ENCODE data around the gene KRT12. TPM values are rescaled to one million over a fixed set of nuclear protein-coding genes. Genes with fewer than 3 reads are reported as not detected.

The KRT12 gene
- total RNA-seq, 1 donor from 2014 or later = not detected

DNA sequence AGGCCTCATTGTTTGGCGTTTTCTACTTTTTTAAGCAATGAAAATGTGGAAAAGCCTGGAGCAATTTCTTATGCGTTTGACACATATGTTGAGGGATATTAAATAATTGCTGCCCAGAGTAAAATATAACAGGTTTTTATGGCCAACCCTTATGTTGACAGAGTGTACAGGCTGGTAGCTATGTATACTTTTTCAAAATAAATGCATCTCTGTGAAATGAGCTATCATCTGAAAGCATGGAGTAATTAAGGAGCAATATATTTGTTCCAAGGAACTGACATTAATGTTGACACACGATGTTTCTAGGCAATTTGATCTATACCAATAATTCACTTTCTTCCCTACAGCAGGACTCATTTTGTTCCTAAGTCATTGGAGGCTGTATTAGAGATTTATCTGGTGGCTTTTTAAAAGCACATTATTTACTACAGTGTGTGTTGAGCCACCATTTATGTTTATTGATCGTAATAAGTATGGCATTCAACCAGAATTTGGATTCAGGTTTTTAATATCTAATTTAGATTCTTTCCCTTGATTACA is 30.0 kb upstream of the KRT12 start:
- Mint-ChIP-seq H3K4me1 (ENCODE audit: low read depth, unreplicated experiment) (no peaks in the 10 kb centered on the region), H3K27ac (ENCODE audit: unreplicated experiment) (no peak overlapping the region), H3K36me3 (ENCODE audit: unreplicated experiment) (no peaks in the 10 kb centered on the region), H3K4me3 (ENCODE audit: unreplicated experiment) (no peak overlapping the region), H3K27me3 (ENCODE audit: unreplicated experiment) (no peaks in the 10 kb centered on the region), H3K9me3 (ENCODE audit: unreplicated experiment) (no peaks in the 10 kb centered on the region)
- no peak for DNase-seq
- TF ChIP-seq, protein P1, sequence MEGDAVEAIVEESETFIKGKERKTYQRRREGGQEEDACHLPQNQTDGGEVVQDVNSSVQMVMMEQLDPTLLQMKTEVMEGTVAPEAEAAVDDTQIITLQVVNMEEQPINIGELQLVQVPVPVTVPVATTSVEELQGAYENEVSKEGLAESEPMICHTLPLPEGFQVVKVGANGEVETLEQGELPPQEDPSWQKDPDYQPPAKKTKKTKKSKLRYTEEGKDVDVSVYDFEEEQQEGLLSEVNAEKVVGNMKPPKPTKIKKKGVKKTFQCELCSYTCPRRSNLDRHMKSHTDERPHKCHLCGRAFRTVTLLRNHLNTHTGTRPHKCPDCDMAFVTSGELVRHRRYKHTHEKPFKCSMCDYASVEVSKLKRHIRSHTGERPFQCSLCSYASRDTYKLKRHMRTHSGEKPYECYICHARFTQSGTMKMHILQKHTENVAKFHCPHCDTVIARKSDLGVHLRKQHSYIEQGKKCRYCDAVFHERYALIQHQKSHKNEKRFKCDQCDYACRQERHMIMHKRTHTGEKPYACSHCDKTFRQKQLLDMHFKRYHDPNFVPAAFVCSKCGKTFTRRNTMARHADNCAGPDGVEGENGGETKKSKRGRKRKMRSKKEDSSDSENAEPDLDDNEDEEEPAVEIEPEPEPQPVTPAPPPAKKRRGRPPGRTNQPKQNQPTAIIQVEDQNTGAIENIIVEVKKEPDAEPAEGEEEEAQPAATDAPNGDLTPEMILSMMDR (IDR thresholded peaks at IDR 0.05; ENCODE audit: partially characterized antibody, unreplicated experiment) = no peak

DNA sequence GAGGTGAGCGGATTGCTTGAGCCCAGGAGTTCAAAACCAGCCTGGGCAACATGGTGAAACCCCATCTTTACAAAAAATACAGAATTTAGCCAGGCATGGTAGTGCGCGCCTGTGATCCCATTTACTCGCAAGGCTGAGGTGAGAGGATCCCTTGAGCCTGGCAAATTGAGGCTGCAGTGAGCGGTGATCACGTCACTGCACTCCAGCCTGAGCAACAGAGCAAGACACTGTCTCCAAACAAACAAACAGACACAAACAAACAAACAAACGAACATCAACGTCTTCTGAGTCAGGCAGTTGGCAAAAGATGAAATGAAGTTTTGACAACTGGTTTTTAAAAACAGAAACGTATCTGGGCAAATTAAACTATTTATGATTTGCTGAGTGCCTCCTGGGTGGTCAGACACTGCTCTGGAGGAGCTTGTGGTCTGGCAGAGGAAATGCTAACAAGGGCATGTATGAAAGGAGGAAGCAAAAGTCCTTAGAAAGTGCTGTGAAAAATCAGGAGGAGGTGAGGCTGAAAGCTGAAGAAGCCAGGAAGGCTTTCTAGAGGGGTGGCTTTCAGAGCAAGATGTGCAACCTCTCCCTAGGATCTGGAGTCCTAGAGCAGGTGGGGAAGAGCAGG is 28.2 kb upstream of the KRT12 start:
- Mint-ChIP-seq H3K9me3 (ENCODE audit: unreplicated experiment) (no peaks in the 10 kb centered on the region), H3K4me3 (ENCODE audit: unreplicated experiment) (no peak overlapping the region), H3K27ac (ENCODE audit: unreplicated experiment) (no peak overlapping the region), H3K27me3 (ENCODE audit: unreplicated experiment) (no peaks in the 10 kb centered on the region), H3K4me1 (ENCODE audit: low read depth, unreplicated experiment) (no peaks in the 10 kb centered on the region), H3K36me3 (ENCODE audit: unreplicated experiment) (no peaks in the 10 kb centered on the region)
- TF ChIP-seq, protein P1 (IDR thresholded peaks at IDR 0.05; ENCODE audit: partially characterized antibody, unreplicated experiment) = no peak
- no peak for DNase-seq

DNA sequence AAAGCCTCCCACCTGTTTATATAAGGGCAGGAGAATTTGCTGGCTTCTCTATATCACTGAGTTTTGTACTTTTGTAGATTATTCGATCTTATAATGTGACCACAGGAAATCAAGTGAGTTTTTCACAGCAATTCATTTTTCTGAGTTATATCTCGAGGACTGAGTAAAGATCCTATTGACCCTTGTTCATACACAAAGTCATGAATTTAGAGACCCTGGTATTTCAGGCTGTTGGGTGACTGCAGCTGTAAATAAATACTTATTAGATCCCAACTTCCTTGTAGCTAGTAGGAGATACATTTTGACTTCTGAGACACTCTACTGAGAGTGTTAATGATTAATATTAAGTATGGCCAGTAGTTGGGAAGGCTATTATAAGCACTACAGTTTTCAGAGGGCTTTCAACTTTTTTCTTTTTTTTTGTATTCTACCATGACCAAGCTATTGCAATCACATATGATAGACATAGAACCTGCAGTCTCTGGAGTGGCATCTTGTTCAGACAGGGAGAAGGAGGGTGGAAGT is 21.2 kb upstream of the KRT12 start:
- Mint-ChIP-seq H3K9me3 (ENCODE audit: unreplicated experiment) (no peaks in the 10 kb centered on the region), H3K27ac (ENCODE audit: unreplicated experiment) (no peak overlapping the region), H3K36me3 (ENCODE audit: unreplicated experiment) (no peaks in the 10 kb centered on the region), H3K4me1 (ENCODE audit: low read depth, unreplicated experiment) (no peaks in the 10 kb centered on the region), H3K4me3 (ENCODE audit: unreplicated experiment) (no peak overlapping the region), H3K27me3 (ENCODE audit: unreplicated experiment) (peaks cover 2% of the 10 kb centered on the region)
- TF ChIP-seq, protein P1 (IDR thresholded peaks at IDR 0.05; ENCODE audit: partially characterized antibody, unreplicated experiment) = no peak
- no peak for DNase-seq

DNA sequence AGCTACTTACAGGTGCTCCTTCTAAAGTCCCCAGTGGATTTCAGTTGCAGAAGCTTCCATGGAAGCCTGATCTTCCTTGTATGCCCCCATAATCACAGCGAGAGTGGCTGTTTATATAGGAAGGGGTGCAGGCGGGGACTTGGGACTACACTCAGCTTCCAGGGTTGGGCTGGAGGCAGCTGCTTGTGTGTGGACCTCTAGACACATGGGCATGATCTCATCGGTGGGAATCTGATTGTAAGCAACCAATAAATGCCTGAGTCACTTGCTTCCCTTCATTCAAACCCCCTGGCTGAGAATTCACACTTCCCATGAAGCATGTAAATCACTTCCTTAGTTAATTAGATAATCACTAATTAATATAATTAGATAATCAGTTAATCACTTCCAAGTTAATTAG is 19.1 kb upstream of the KRT12 start:
- H3K27me3 Mint-ChIP-seq (ENCODE audit: unreplicated experiment) = peaks cover 2% of the 10 kb centered on the region
- TF ChIP-seq, protein P1 (IDR thresholded peaks at IDR 0.05; ENCODE audit: partially characterized antibody, unreplicated experiment) = no peak
- H3K27ac Mint-ChIP-seq (ENCODE audit: unreplicated experiment) = no peak overlapping the region
- H3K9me3 Mint-ChIP-seq (ENCODE audit: unreplicated experiment) = no peaks in the 10 kb centered on the region
- H3K4me1 Mint-ChIP-seq (ENCODE audit: low read depth, unreplicated experiment) = no peaks in the 10 kb centered on the region
- H3K36me3 Mint-ChIP-seq (ENCODE audit: unreplicated experiment) = no peaks in the 10 kb centered on the region
- H3K4me3 Mint-ChIP-seq (ENCODE audit: unreplicated experiment) = no peak overlapping the region
- DNase-seq = no peak

All from glutamatergic neuron (in vitro differentiated cells).